ENCODE results near the gene SMURF2. TPM values are rescaled to one million over a fixed set of nuclear protein-coding genes. Genes with fewer than 3 reads are reported as not detected.
"Not testable (repeated sequence)": the region's sequence is repeated elsewhere in the genome, so short reads cannot be mapped to it uniquely, and the experiment has no call there.

The SMURF2 gene
- polyA plus RNA-seq, 4 donors = 31.0 to 40.4 (median 39.1) TPM

DNA sequence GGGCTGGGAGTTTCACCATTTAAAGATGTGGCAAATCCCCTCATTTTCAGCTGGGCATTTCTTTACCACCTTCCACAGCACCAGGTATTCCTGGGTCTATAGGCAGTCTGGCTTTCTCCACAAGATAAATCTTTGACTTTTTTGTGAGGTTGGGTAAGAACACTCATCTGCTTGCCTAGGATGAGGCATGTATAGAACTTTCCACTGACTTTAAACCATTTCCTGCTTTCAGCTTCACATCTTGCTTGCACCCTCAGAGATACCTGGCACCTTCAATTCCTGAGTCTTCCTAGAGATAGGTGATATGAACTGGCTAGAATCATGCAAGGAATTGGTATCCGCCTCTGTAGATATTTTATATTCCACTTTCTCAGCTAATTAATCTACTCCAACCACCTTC, 27.9 kb downstream of the SMURF2 start:
- DNase-seq (ENCODE audit: low read depth in 4 of 4, low spot score in 3 of 4) = no peak

GRCh38 chr17:64632606-64633005, 29.5 kb downstream of the SMURF2 start:
- no peak for DNase-seq (ENCODE audit: low read depth in 4 of 4, low spot score in 3 of 4)

DNA sequence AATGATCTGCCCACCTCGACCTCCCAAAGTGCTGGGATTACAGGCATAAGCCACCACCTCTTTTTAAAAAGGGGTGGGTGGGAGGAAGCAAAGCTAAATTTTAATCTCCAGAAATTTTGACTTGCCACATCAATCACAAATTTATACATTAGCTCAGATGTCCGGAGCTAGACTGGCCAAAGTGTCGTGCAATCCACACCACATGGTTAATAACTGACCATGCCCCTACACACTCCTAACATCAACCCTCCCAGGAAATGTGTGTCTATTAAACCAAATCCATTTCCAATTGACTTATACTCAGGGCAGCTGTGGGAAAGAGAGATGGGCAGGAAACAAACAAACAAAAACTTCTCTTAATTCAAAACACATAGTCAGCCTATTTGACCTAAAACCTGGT, 29.9 kb downstream of the SMURF2 start:
- no peak for DNase-seq (ENCODE audit: low read depth in 4 of 4, low spot score in 3 of 4)

GRCh38 chr17:64630309-64631223, 31.5 kb downstream of the SMURF2 start:
- no peak for DNase-seq (ENCODE audit: low read depth in 4 of 4, low spot score in 3 of 4)

DNA sequence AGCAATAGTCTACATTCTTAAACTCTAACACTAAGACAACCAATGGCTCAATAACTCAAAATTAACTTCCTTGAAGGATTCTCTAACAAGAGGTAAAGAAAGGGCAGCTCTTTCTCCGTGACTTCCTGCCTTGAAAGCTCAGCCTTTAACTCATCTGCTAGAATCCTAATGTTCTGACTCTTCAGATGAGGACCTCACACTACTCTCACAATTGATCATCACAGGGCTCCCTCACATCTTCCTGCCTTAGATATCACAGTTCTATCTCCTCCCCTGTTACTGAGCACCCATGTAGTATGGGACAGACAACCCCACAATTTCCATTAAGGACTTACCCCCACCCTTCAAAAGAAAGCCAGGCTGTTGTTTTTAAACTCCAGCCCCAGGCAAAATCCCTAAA, 33.5 kb downstream of the SMURF2 start:
- DNase-seq (ENCODE audit: low read depth in 4 of 4, low spot score in 3 of 4) = no peak

GRCh38 chr17:64627797-64628196, 34.3 kb downstream of the SMURF2 start:
- DNase-seq (ENCODE audit: low read depth in 4 of 4, low spot score in 3 of 4) = no peak

DNA sequence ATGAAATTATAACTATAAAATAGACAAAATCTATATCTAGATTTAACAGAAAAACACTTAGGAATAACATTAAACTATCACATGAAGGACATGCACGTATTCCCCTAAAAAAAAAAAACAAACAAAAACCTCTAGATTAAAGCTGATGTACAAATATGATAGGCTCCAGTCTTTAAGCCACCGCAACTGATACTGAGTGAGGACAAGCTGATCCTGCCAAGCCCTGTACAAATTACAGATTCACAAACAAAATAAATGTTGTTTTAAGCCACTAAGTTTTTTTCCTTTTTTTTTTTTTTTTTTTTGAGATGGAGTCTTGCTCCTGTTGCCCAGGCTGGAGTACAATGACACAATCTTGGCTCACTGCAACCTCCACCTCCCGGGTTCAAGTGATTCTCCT, 35.3 kb downstream of the SMURF2 start:
- no peak for DNase-seq (ENCODE audit: low read depth in 4 of 4, low spot score in 3 of 4)

DNA sequence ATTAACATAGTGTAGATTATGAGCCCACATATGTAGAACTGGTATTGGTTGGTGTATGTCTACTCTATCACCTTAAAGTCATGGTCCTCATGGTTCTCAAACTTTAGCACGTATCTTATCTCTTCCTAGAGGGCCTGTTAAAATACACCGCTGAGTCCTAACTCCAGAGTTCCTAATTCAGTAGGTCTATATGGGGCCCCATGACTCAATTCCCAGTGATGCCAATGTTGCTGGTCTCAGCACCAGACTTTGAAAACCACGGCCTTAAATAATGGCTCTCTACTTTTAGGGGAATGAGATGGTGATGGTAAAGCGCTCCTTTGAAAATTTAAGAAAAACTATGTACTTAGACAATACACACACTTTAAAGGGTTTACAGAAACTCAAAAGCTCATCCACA, 36.6 kb downstream of the SMURF2 start:
- no peak for DNase-seq (ENCODE audit: low read depth in 4 of 4, low spot score in 3 of 4)

GRCh38 chr17:64622931-64623654, 39.0 kb downstream of the SMURF2 start:
- no peak for DNase-seq (ENCODE audit: low read depth in 4 of 4, low spot score in 3 of 4)

GRCh38 chr17:64621772-64622171, 40.3 kb downstream of the SMURF2 start:
- no peak for DNase-seq (ENCODE audit: low read depth in 4 of 4, low spot score in 3 of 4)

GRCh38 chr17:64618848-64619247, 43.3 kb downstream of the SMURF2 start:
- no peak for DNase-seq (ENCODE audit: low read depth in 4 of 4, low spot score in 3 of 4)

- DNase-seq (ENCODE audit: low read depth in 4 of 4, low spot score in 3 of 4) = no peak
Observed at GRCh38 chr17:64617125-64617780, 44.9 kb downstream of the SMURF2 start.

- DNase-seq (ENCODE audit: low read depth in 4 of 4, low spot score in 3 of 4) = no peak
Observed at GRCh38 chr17:64615028-64615677, 47.0 kb downstream of the SMURF2 start.

- no peak for DNase-seq (ENCODE audit: low read depth in 4 of 4, low spot score in 3 of 4)
Observed at GRCh38 chr17:64614266-64615027, 47.7 kb downstream of the SMURF2 start.

DNA sequence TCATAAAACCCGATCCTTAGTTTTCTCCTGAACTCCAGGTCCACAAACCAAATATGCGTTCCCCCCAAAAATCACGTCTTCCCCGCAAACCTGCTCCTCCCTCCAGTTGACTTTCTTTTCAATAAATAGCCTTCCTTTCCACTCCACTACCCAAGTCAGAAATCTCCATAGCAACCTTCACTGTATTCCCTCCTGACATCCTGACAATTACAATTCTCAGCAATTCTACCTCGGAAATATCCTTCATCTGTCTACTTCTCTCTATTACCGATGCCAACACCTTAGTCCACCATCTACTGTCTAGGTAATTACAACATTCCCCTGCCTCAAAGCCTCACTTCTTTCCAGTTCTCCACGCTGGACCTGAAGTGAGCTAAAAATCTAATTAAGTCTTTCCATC, 50.7 kb downstream of the SMURF2 start:
- no peak for DNase-seq (ENCODE audit: low read depth in 4 of 4, low spot score in 3 of 4)

DNA sequence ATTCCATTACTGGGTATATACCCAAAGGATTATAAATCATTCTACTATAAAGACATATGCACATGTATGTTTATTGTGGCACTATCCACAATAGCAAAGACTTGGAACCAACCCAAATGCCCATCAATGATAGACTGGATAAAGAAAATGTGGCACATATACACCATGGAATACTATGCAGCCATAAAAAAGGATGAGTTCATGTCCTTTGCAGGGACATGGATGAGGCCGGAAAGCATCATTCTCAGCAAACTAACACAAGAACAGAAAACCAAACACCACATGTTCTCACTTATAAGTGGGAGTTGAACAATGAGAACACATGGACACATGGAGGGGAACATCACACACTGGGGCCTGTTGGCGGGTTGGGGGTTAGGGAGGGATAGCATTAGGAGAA, 51.9 kb downstream of the SMURF2 start:
- not testable (repeated sequence) for DNase-seq (ENCODE audit: low read depth in 4 of 4, low spot score in 3 of 4)

- no peak for DNase-seq (ENCODE audit: low read depth in 4 of 4, low spot score in 3 of 4)
Observed at GRCh38 chr17:64608571-64608981, 53.5 kb downstream of the SMURF2 start.

DNA sequence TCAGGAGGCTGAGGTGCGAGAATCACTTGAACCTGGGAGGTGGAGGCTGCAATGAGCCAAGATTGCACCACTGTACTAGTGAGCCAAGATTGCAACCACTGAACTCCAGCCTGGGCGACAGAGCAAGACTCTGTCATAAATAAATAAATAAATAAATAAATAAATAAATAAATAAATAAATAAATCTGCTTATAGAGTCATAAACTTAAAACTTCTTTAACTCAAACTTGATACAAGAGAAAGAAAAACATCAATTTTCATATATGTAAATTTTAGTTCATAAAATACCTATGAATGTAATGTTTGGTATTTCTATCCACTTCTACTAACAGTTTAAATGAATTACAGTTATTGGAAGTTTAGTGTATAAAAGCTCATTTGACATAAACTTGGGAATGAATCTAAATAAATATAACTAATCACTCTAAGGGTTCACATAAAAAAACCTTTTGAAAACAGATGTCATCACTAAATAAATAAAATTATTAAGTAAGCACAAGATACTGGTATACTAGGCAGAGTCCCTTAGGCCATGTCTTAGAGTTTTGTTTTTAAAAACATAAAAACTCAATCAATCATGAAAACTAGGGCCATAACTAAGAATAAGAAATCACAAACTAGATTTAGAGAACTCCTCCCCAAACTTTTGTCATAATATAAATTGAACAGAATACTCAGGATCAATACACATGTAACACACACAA, 54.1 kb downstream of the SMURF2 start:
- DNase-seq (ENCODE audit: low read depth in 4 of 4, low spot score in 3 of 4) = no peak

DNA sequence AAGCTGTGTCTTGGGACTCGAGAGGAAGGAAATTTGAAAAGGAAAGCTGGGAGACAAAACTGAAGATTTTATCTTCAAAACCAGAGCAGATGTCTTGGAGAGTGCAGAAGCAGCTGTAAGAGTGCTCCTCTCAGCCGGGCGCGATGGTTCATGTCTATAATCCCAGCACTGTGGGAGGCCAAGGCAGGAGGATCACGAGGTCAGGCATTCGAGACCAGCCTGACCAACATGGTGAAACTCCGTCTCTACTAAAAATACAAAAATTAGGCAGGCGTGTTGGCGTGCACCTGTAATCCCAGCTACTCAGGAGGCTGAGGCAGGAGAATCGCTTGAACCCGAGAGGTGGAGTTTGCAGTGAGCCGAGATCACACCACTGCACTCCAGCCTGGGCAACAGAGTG, 57.6 kb downstream of the SMURF2 start:
- DNase-seq (ENCODE audit: low read depth in 4 of 4, low spot score in 3 of 4) = not testable (repeated sequence)
